Mesenteric fat pad (tissue), 1 donor: ENCODE measurements around the gene KCNQ1OT1. TPM values are rescaled to one million over a fixed set of nuclear protein-coding genes. Genes with fewer than 3 reads are reported as not detected.

Source experiments
- DNase-seq: peaks from one replicate; pipeline ENCODE4 v3.0.0-alpha.2; 2020; ENCODE audit warnings: low spot score
- total RNA-seq: library from RNA; stranded (reverse); fragmentation: NEBNext Ultra II Directional; extraction: Animal tissue kit (Norgen Biotek cat#: 25700); gene quantifications from one replicate; pipeline ENCODE4 v1.2.1, GENCODE V29; 2021
- donor health status: DM: yes; HTN: yes; CAD: no.

KCNQ1OT1 gene
- total RNA-seq, 1 donor from 2014 or later, result 3.0 TPM

- DNase-seq, result peak; percentile 86
Measured at GRCh38 chr11:2584812-2585565, 114.8 kb downstream of the KCNQ1OT1 start.

- no peak for DNase-seq
Measured at GRCh38 chr11:2584434-2584811, 115.4 kb downstream of the KCNQ1OT1 start.

DNA sequence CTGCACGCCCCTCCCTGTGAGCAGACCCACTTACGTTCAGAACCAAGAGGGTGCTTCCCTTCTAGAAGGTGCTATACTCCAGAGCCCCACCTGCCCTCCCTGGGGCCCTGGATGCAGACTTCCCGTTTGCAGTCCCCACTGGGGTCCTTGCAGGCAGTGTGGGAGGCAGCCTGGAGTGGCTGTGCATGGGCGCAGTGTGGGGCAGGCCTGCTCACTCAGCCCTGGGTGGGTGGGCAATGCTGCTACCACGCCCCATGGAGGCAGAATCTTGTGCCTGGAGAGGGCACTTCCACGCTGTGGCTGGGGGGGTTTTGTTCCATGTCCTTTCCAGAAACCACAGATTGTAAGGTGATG lies 116.2 kb downstream of the KCNQ1OT1 start:
- no peak for DNase-seq

- DNase-seq, result peak; percentile 88
Measured at GRCh38 chr11:2582946-2583604, 116.7 kb downstream of the KCNQ1OT1 start.

- DNase-seq, result peak; percentile 75
Measured at GRCh38 chr11:2582351-2582945, 117.3 kb downstream of the KCNQ1OT1 start.

DNA sequence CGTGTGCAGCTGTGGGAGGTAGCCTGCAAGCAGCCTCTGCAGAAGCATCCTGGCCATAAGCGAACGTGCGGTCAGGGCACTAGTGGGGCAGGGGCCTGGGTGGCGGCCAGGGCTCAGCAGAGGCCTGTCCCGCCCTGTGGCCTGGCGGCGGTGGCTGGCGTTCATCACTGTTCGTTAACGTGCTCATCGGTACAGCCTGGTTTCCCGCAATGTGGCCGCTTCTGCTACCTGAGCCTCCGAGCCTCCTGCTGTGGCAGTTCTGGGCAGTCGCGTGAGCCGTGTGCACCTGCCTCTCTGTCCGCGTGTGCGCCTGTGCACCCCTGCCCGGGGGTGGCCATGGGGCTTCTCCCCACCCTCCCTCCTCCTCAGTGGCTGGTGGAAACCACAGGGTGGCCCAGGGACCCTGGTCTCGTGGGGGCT lies 117.9 kb downstream of the KCNQ1OT1 start:
- no peak for DNase-seq

DNA sequence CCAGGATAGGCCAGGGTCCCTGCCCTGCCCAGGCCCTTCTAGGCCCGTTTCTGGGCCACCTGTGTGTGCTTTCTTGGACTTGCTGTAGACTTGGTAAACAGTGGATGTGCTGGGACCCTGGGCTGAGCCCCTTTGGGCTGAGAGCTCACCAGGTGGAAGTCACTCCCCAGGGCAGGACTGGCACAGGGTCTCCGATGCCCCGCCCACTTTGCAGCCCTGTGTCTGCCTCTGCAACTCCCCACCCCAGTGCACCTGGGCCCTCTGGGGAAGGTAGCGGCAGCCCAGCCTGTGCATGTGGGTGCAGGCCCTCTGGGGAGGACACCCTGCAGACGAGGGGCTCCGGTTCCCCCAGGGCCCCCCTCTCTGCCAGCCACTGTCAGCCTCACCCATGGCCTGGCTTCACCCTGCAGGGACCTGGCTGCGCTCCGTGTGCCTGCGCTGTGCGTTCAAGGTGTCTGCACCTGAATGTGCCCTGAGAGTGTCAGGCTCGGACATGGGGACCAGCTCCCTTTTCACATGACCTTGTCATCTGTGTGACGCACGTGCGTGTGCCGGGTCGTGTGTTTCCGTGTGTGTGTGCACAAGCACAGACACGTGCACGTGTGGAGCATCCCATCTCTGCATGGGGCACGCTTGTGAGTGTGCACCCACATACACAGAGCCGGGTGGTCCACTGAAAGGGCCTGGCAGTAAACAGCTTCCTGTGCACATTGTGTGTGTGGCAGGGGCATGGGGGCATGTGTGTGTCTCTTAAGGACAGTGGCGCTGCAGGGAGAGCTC lies 118.5 kb downstream of the KCNQ1OT1 start:
- peak; percentile 83 for DNase-seq

DNA sequence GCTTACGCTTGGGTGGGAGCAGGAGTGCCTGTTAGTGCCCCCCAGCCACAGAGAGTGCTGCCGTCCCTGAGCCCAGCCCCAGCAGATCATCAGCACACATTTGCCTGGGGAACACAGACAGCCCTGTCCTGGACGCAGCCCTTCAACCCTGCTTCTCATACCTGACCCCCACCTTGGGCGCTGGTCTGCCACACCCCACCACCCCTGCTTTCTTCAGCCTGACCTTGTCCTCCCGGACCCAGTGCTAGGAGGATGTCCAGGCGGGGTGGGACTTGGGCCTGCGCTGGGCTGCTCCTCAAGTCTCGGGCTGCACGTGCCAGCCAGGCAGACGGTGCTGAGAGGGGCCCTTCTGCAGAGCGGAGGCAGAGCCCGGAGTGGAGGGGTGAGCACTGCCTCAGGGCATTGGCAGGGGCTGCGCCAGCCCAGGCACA lies 119.2 kb downstream of the KCNQ1OT1 start:
- peak; percentile 62 for DNase-seq

- peak; percentile 51 for DNase-seq
Measured at GRCh38 chr11:2580061-2580421, 119.8 kb downstream of the KCNQ1OT1 start.

- DNase-seq, result peak; percentile 88
Measured at GRCh38 chr11:2579315-2580060, 120.3 kb downstream of the KCNQ1OT1 start.

- peak; percentile 83 for DNase-seq
Measured at GRCh38 chr11:2578929-2579270, 120.9 kb downstream of the KCNQ1OT1 start.

GRCh38 chr11:2577991-2578928 lies 121.5 kb downstream of the KCNQ1OT1 start:
- peak; percentile 75 for DNase-seq

DNA sequence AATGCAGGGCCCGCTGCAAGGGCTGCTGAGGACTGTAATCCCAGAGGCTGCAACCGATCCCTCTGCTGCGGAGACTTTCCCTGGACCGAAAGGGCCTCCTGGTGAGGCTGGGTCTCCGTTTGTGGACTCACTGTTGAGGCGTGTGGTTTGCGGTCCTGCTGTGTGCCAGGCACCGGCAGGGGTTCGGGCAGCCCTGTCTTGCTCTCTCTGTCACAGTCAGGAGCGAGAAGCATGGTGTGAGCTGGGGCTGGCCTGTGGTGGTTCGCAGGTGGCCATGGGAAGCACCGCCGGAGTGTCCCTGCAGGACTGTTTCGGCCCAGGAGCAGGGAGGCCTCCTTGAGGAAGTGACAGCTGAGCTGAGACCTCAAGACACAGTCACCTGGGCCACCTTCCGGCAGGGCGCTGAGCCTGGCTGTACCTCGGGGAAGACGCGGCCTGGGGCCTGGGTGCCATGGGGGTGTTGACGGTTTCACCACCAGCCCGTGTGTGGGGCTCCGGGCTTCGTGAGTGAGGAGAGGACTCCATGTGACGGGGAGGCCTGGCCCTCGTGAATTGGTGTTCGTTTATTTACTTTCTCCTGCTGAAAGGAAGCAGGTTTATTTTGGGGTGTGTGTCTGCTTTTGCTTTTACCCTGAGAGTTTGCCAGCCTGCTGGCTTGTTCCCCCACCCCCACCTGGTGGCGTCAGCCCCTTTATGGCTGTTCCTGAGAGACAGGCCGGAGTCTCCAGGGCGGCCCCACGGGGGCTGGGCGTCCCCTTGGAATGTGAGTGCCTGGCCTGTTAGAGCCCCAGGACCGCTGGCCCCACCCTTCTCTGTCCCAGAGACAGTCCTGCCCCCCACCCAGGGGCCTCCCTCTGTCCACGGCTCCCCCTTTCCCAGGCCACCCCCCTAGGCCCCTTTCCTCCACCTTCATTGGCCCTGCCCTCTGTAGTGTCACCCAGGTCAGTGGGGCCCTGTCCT lies 122.5 kb downstream of the KCNQ1OT1 start:
- peak; percentile 89 for DNase-seq

- peak; percentile 75 for DNase-seq
Measured at GRCh38 chr11:2576549-2576948, 123.2 kb downstream of the KCNQ1OT1 start.

- peak; percentile 88 for DNase-seq
Measured at GRCh38 chr11:2576111-2576510, 123.7 kb downstream of the KCNQ1OT1 start.

GRCh38 chr11:2575591-2576051 lies 124.2 kb downstream of the KCNQ1OT1 start:
- DNase-seq, result peak; percentile 64

GRCh38 chr11:2574553-2575535 lies 125.0 kb downstream of the KCNQ1OT1 start:
- DNase-seq, result peak; percentile 82
